Endothelial cell (in vitro differentiated cells): ENCODE measurements around the gene FBXO31. TPM values are rescaled to one million over a fixed set of nuclear protein-coding genes. Genes with fewer than 3 reads are reported as not detected.

ENCODE experiments used
- DNase-seq: peaks from one replicate; pipeline ENCODE4 v3.0.0; 2021; ENCODE audit warnings: low spot score
- H3K27ac Mint-ChIP-seq: one replicate; pipeline ENCODE4 v1.8.0; 2021; ENCODE audit warnings: mixed read lengths, inconsistent platforms; ENCODE audit not compliant: unreplicated experiment
- H3K27me3 Mint-ChIP-seq: one replicate; pipeline ENCODE4 v1.8.0; 2021; ENCODE audit warnings: mild to moderate bottlenecking, moderate library complexity, mixed read lengths, inconsistent platforms; ENCODE audit not compliant: unreplicated experiment
- H3K36me3 Mint-ChIP-seq: one replicate; pipeline ENCODE4 v1.8.0; 2021; ENCODE audit warnings: mild to moderate bottlenecking, low read depth, mixed read lengths, inconsistent platforms; ENCODE audit not compliant: unreplicated experiment
- H3K4me1 Mint-ChIP-seq: one replicate; pipeline ENCODE4 v1.8.0; 2021; ENCODE audit warnings: mild to moderate bottlenecking, mixed read lengths, inconsistent platforms; ENCODE audit not compliant: unreplicated experiment
- H3K4me3 Mint-ChIP-seq: one replicate; pipeline ENCODE4 v1.8.0; 2021; ENCODE audit warnings: mild to moderate bottlenecking, mixed read lengths, inconsistent platforms; ENCODE audit not compliant: unreplicated experiment
- H3K9me3 Mint-ChIP-seq: one replicate; pipeline ENCODE4 v1.8.0; 2021; ENCODE audit warnings: mixed read lengths, inconsistent platforms; ENCODE audit not compliant: unreplicated experiment
- total RNA-seq: library from RNA; stranded (reverse); fragmentation: NEBNext Ultra II Directional; extraction: Animal tissue kit (Norgen Biotek cat#: 25700); gene quantifications from one replicate; pipeline ENCODE4 v1.2.1, GENCODE V29; 2021; ENCODE audit not compliant: unreplicated experiment
- TF ChIP-seq, protein P1 (sequence below): fragments of 200-600 bp; sonication (generic); IDR thresholded peaks from one replicate; pipeline ENCODE4 v1.5.0; 2021; ENCODE audit warnings: antibody characterized with exemption; ENCODE audit not compliant: unreplicated experiment

Gene FBXO31
- total RNA-seq, 1 donor from 2014 or later, result 13.5 TPM

DNA sequence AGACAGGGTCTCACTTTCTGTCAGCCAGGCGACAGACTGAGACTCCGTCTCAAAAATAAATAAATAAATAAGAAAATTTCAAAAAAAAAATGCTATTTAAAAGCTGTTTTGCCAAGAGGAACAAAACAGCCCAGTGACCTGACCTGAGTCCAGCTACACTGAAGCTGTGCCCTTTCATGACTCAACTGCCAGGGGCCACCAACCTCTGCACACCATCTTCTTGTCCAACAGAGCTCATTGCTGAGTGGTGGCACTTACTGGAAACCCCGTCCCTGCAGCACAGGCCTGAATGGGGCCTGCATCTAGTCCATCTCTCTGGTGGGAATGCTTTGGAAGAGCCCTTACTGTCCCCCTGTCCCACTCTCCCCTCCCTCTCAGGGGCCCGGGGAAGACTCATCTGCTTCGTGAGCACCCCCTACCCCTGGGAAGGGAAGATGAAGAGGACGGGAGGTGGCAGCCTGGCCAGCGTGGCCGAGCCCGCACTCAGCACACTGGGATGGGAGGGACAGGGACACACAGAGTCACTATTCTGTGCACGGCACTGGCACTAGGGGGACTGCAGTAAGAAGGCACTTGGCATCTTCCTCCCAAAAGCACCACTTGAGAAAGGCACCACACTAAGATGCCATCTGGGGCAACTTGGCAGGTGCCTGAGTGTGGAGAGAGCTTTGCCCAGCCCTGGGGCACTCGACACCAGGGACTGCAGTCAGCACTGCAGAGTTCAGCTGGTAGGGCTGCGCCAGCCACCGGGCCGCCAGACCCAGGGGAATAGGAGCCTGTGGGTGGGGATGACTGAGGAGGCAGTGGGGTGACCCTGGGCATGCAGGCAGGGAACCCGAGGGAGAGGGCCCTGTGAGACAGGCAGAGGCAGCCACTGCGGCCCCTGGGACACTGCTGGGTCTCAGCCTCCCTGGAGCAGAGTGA is 13.5 kb downstream of the FBXO31 start:
- H3K4me1 Mint-ChIP-seq, result peaks cover 13% of the 10 kb centered on the region

GRCh38 chr16:87369117-87369765 is 14.3 kb downstream of the FBXO31 start:
- H3K27me3 Mint-ChIP-seq, result no peaks in the 10 kb centered on the region
- no peak for DNase-seq
- no peaks in the 10 kb centered on the region for H3K9me3 Mint-ChIP-seq
- no peak overlapping the region for H3K4me3 Mint-ChIP-seq
- TF ChIP-seq, protein P1, sequence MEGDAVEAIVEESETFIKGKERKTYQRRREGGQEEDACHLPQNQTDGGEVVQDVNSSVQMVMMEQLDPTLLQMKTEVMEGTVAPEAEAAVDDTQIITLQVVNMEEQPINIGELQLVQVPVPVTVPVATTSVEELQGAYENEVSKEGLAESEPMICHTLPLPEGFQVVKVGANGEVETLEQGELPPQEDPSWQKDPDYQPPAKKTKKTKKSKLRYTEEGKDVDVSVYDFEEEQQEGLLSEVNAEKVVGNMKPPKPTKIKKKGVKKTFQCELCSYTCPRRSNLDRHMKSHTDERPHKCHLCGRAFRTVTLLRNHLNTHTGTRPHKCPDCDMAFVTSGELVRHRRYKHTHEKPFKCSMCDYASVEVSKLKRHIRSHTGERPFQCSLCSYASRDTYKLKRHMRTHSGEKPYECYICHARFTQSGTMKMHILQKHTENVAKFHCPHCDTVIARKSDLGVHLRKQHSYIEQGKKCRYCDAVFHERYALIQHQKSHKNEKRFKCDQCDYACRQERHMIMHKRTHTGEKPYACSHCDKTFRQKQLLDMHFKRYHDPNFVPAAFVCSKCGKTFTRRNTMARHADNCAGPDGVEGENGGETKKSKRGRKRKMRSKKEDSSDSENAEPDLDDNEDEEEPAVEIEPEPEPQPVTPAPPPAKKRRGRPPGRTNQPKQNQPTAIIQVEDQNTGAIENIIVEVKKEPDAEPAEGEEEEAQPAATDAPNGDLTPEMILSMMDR, result no peak
- H3K36me3 Mint-ChIP-seq, result no peaks in the 10 kb centered on the region
- peaks cover 13% of the 10 kb centered on the region for H3K4me1 Mint-ChIP-seq
- no peak overlapping the region for H3K27ac Mint-ChIP-seq

More for the DNA sequence above, 13.5 kb downstream of the FBXO31 start:
- TF ChIP-seq, protein P1, result no peak
- Mint-ChIP-seq H3K4me3 (no peak overlapping the region), H3K36me3 (no peaks in the 10 kb centered on the region), H3K9me3 (no peaks in the 10 kb centered on the region), H3K27me3 (no peaks in the 10 kb centered on the region), H3K27ac (no peak overlapping the region)
- DNase-seq, result no peak

GRCh38 chr16:87368029-87368770 is 15.4 kb downstream of the FBXO31 start:
- no peak for DNase-seq
- Mint-ChIP-seq H3K4me1 (peaks cover 13% of the 10 kb centered on the region), H3K9me3 (no peaks in the 10 kb centered on the region), H3K36me3 (no peaks in the 10 kb centered on the region), H3K4me3 (no peak overlapping the region), H3K27ac (no peak overlapping the region), H3K27me3 (no peaks in the 10 kb centered on the region)
- TF ChIP-seq, protein P1, result no peak

- Mint-ChIP-seq H3K4me3 (no peak overlapping the region), H3K36me3 (no peaks in the 10 kb centered on the region)
These were observed 16.0 kb downstream of the FBXO31 start for GRCh38 chr16:87367529-87367928.

More at GRCh38 chr16:87367529-87367928, 16.0 kb downstream of the FBXO31 start:
- Mint-ChIP-seq H3K27me3 (no peaks in the 10 kb centered on the region), H3K27ac (no peak overlapping the region), H3K4me1 (peaks cover 13% of the 10 kb centered on the region), H3K9me3 (no peaks in the 10 kb centered on the region)
- no peak for DNase-seq
- TF ChIP-seq, protein P1, result no peak
